Trophoblast cell (in vitro differentiated cells and primary cell): ENCODE data around the gene TECTB.

Source experiments
- DNase-seq, 2 donors: peaks; one replicate each; pipeline ENCODE4 v3.0.0-alpha.2; 2016
- H2AFZ ChIP-seq: 2 replicates; pipeline ENCODE4 v1.6.1; 2013; ENCODE audit warnings: low read length, moderate library complexity, mild to moderate bottlenecking; ENCODE audit not compliant: insufficient read depth, poor library complexity
- H2AK5ac ChIP-seq: 2 replicates; pipeline ENCODE4 v1.6.1; 2013; ENCODE audit warnings: mild to moderate bottlenecking, low read length
- H2BK120ac ChIP-seq: 2 replicates; pipeline ENCODE4 v1.6.1; 2013; ENCODE audit warnings: low read length, mild to moderate bottlenecking, moderate library complexity; ENCODE audit not compliant: insufficient read depth, poor library complexity
- H2BK12ac ChIP-seq: 2 replicates; pipeline ENCODE4 v1.6.1; 2013; ENCODE audit warnings: mild to moderate bottlenecking, low read length, moderate library complexity
- H2BK5ac ChIP-seq: 2 replicates; pipeline ENCODE4 v1.6.1; 2013; ENCODE audit warnings: low read length, low read depth, moderate library complexity, mild to moderate bottlenecking; ENCODE audit not compliant: poor library complexity
- H3K14ac ChIP-seq: 2 replicates; pipeline ENCODE4 v1.6.1; 2013; ENCODE audit warnings: mild to moderate bottlenecking, low read length
- H3K18ac ChIP-seq: 2 replicates; pipeline ENCODE4 v1.6.1; 2013; ENCODE audit warnings: mild to moderate bottlenecking, low read length
- H3K23ac ChIP-seq: 2 replicates; pipeline ENCODE4 v1.6.1; 2013; ENCODE audit warnings: low read length
- H3K27ac ChIP-seq: 2 replicates; pipeline ENCODE4 v1.5.1; 2013; ENCODE audit warnings: low read depth, mild to moderate bottlenecking, inconsistent platforms, low read length, moderate library complexity
- H3K27me3 ChIP-seq: 2 replicates; pipeline ENCODE4 v1.6.1; 2013; ENCODE audit warnings: inconsistent platforms, mild to moderate bottlenecking, low read length, moderate library complexity; ENCODE audit not compliant: insufficient read depth
- H3K36me3 ChIP-seq, 2 experiments: 1 replicate in 1 of 2; 2 replicates in 1 of 2; pipeline ENCODE4 v1.6.1; 2013; ENCODE audit warnings: low read length in 2 of 2, mild to moderate bottlenecking in 2 of 2, moderate library complexity in 1 of 2; ENCODE audit not compliant: insufficient read depth in 2 of 2, control insufficient read depth in 1 of 2
- H3K4ac ChIP-seq: 2 replicates; pipeline ENCODE4 v1.6.1; 2013; ENCODE audit warnings: low read depth, mild to moderate bottlenecking, low read length, moderate library complexity
- H3K4me1 ChIP-seq, 2 experiments: 1 replicate in 1 of 2; 2 replicates in 1 of 2; pipeline ENCODE4 v1.6.1; 2013; ENCODE audit warnings: low read length in 2 of 2, mild to moderate bottlenecking in 2 of 2, moderate library complexity in 1 of 2; ENCODE audit not compliant: insufficient read depth in 2 of 2, control insufficient read depth in 1 of 2
- H3K4me2 ChIP-seq: 2 replicates; pipeline ENCODE4 v1.6.1; 2013; ENCODE audit warnings: inconsistent platforms, mild to moderate bottlenecking, low read length, moderate library complexity
- H3K4me3 ChIP-seq: 2 replicates; pipeline ENCODE4 v1.5.1; 2013; ENCODE audit warnings: mild to moderate bottlenecking, low read depth, low read length, inconsistent platforms
- H3K79me1 ChIP-seq: one replicate; pipeline ENCODE4 v1.6.1; 2013; ENCODE audit warnings: low read length
- H3K79me2 ChIP-seq: 2 replicates; pipeline ENCODE4 v1.6.1; 2013; ENCODE audit warnings: low read length, mild to moderate bottlenecking; ENCODE audit not compliant: control insufficient read depth, insufficient read depth, poor library complexity
- H3K9ac ChIP-seq: 2 replicates; pipeline ENCODE4 v1.6.1; 2013; ENCODE audit warnings: mild to moderate bottlenecking, low read length
- H3K9me3 ChIP-seq: 2 replicates; pipeline ENCODE4 v1.6.1; 2013; ENCODE audit warnings: low read depth, mild to moderate bottlenecking, control low read depth, inconsistent platforms, low read length; ENCODE audit not compliant: insufficient read depth
- H4K12ac ChIP-seq: 2 replicates; pipeline ENCODE4 v1.6.1; 2013; ENCODE audit warnings: low read depth, mild to moderate bottlenecking, low read length, moderate library complexity
- H4K8ac ChIP-seq: 2 replicates; pipeline ENCODE4 v1.6.1; 2013; ENCODE audit warnings: low read depth, mild to moderate bottlenecking, low read length, moderate library complexity
- H4K91ac ChIP-seq: one replicate; pipeline ENCODE4 v1.6.1; 2013; ENCODE audit warnings: low read depth, mild to moderate bottlenecking, low read length, moderate library complexity
- WGBS: extraction: QIAGEN DNeasy Blood & Tissue Kit; methylation state at CpG from one replicate; pipeline ENCODE4 v1.1.7; 2013; ENCODE audit warnings: missing lambda C conversion rate; ENCODE audit not compliant: insufficient read length, insufficient coverage; ENCODE audit errors: extremely low coverage; 5-methylcytosine and 5-hydroxymethylcytosine counted together

TECTB gene

DNA sequence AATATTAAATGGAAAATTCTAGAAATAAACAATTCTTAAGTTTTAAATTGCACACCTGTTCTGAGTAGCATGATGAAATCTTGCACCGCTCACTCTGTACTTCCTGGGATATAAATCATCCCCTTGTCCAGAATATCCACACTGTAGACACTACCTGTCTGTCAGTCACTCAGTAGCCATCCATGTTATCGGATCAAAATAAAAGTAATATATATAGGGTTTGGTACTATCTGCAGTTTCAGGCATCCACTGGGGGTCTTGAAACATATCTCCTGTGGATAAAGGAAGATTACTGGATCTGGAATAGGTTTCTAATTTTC is 6.8 kb downstream of the TECTB start:
- Histone ChIP-seq H2AK5ac (no peak overlapping the region), H3K4me1 (no peaks in the 10 kb centered on the region)
- no CpG with 5 or more reads among the region's 2 CpGs for WGBS

DNA sequence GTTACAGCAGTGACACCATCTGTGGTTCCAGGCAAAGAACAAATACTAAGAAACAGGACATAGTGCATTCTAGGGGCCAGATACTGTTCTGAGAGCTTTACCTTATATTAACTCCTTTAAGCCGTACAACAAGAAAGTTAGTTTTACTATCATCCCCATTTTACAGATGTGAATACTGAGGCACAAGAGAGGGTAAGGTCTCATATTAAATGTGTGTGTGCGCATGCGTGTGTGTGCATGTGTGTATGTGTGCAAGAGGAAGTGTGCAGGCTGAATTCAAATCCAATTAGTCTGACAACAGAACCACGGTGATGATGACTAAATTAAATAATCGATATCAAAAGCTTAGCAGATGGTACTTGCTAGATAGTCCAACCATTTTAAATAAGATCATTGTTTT is 11.0 kb downstream of the TECTB start:
- Histone ChIP-seq H2AFZ (no peak overlapping the region), H3K18ac (no peak overlapping the region), H3K27me3 (no peaks in the 10 kb centered on the region), H2BK120ac (no peak overlapping the region), H3K4ac (no peak overlapping the region), H4K8ac (no peak overlapping the region), H3K79me2 (no peaks in the 10 kb centered on the region), H3K23ac (no peak overlapping the region), H4K12ac (no peak overlapping the region), H3K9ac (no peak overlapping the region), H4K91ac (no peak overlapping the region), H2BK5ac (no peak overlapping the region), H3K9me3 (no peaks in the 10 kb centered on the region), H3K4me3 (no peak overlapping the region), H2BK12ac (no peak overlapping the region), H3K79me1 (no peaks in the 10 kb centered on the region), H3K27ac (no peak overlapping the region), H2AK5ac (no peak overlapping the region), H3K4me2 (no peak overlapping the region), H3K4me1 (peaks cover 8 to 10% of the 10 kb centered on the region in 2 experiments), H3K14ac (no peak overlapping the region), H3K36me3 (no peaks in the 10 kb centered on the region)
- no CpG with 5 or more reads among the region's 5 CpGs for WGBS
- no peak for DNase-seq

More for the DNA sequence above, 6.8 kb downstream of the TECTB start:
- no peak overlapping the region for H3K23ac ChIP-seq
- H2BK5ac ChIP-seq: no peak overlapping the region
- no peak overlapping the region for H3K27ac ChIP-seq
- H3K18ac ChIP-seq: no peak overlapping the region
- H3K14ac ChIP-seq: no peak overlapping the region
- no peak overlapping the region for H3K4me3 ChIP-seq
- no peaks in the 10 kb centered on the region for H3K9me3 ChIP-seq
- no peaks in the 10 kb centered on the region for H3K27me3 ChIP-seq
- no peak overlapping the region for H3K4ac ChIP-seq
- no peaks in the 10 kb centered on the region for H3K36me3 ChIP-seq
- no peaks in the 10 kb centered on the region for H3K79me1 ChIP-seq
- H4K91ac ChIP-seq: no peak overlapping the region
- DNase-seq: no peak
- no peak overlapping the region for H4K12ac ChIP-seq
- no peak overlapping the region for H3K4me2 ChIP-seq
- H4K8ac ChIP-seq: no peak overlapping the region
- H2BK12ac ChIP-seq: no peak overlapping the region
- no peak overlapping the region for H2AFZ ChIP-seq
- H2BK120ac ChIP-seq: no peak overlapping the region
- H3K79me2 ChIP-seq: no peaks in the 10 kb centered on the region
- no peak overlapping the region for H3K9ac ChIP-seq

DNA sequence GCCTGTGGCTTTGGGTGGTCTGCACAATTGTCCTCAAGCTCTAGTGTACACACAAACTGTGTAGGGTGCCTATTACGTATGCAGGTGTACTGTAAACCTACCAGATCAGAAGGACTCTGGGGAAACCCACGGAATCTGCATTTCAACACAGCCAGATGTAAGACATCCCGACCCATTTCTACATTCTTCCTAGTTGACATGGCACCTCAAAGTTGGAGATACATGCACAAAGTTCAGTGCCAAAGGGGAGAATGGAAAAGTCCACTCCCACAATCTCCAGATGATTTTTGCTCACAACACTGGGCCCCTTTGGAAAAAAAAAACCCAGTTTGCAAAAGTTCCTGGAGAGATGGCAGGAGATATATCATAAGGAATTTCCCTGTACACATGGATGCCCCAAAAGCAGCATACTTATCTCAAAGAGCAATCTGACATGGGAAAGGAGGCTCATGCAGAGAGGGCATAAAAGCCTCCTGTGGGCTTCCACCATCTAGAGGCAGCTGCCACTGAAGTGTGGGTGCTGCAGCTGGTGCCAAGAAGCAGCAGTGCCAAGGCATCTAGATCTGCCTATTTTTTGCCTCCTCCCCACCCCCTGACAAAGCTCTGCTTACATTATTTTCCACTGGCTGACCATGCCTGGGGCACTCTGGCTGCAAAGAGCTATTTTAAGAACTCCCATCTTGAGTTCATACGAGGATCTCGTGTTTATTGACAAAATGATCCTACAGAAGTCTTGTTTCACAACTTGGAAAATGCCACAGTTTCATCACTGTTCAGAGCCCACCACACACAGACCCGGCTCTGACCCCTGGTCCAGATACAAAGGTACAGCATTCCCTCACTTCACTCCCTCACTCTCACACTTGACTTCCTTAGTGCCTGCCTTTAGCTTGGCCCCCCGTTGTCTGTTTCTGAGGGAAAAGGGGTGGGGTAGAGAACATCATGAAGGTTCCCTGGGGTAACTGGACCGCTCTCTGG is 12.9 kb downstream of the TECTB start:
- Histone ChIP-seq H2AFZ (no peak overlapping the region), H3K27ac (no peak overlapping the region), H3K14ac (no peak overlapping the region), H4K91ac (no peak overlapping the region), H3K18ac (no peak overlapping the region), H3K27me3 (no peaks in the 10 kb centered on the region), H2BK12ac (no peak overlapping the region), H3K79me2 (no peaks in the 10 kb centered on the region), H3K4me2 (no peak overlapping the region), H3K4ac (no peak overlapping the region), H3K9ac (no peak overlapping the region), H4K12ac (no peak overlapping the region), H2BK120ac (no peak overlapping the region), H3K9me3 (no peaks in the 10 kb centered on the region), H2AK5ac (no peak overlapping the region), H3K23ac (no peak overlapping the region), H3K36me3 (no peaks in the 10 kb centered on the region), H3K4me3 (no peak overlapping the region), H3K4me1 (peaks cover 8 to 10% of the 10 kb centered on the region in 2 experiments), H3K79me1 (no peaks in the 10 kb centered on the region), H2BK5ac (no peak overlapping the region), H4K8ac (no peak overlapping the region)
- peak; percentile 21 to 53 for DNase-seq
- WGBS: no CpG with 5 or more reads among the region's 8 CpGs

DNA sequence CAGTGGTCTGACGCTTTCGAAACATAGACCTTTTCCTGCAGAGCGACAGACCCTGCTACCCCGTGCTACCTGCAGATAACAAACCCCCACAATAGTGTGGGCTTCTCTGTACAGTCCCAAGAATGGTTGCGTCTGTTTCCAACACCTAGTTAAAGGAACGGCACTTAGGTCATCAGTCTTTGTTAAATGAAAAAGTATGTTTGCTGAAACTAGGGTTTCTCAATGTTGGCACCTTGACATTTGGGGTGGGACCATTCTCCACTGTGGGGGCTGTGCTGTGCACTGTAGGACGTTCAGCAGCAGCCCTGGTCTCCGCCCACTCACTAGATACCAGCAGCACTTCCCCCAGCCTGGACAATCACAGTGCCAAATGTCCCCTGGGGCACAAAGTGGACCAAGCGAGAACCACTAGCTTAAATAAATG is 13.7 kb downstream of the TECTB start:
- peaks cover 8 to 10% of the 10 kb centered on the region in 2 experiments for H3K4me1 ChIP-seq
- H3K4me3 ChIP-seq: no peak overlapping the region
- H2BK12ac ChIP-seq: no peak overlapping the region
- no peaks in the 10 kb centered on the region for H3K79me1 ChIP-seq
- H3K14ac ChIP-seq: no peak overlapping the region
- no peaks in the 10 kb centered on the region for H3K36me3 ChIP-seq
- H3K9me3 ChIP-seq: no peaks in the 10 kb centered on the region
- WGBS: no CpG with 5 or more reads among the region's 9 CpGs
- peak in 1 of 2 donors; percentile 54 for DNase-seq
- no peaks in the 10 kb centered on the region for H3K79me2 ChIP-seq
- no peak overlapping the region for H2AK5ac ChIP-seq
- no peaks in the 10 kb centered on the region for H3K27me3 ChIP-seq
- H4K91ac ChIP-seq: no peak overlapping the region
- no peak overlapping the region for H4K8ac ChIP-seq
- no peak overlapping the region for H3K27ac ChIP-seq
- H3K4me2 ChIP-seq: no peak overlapping the region
- H2BK5ac ChIP-seq: no peak overlapping the region
- no peak overlapping the region for H3K18ac ChIP-seq
- no peak overlapping the region for H2AFZ ChIP-seq
- no peak overlapping the region for H2BK120ac ChIP-seq
- H3K9ac ChIP-seq: no peak overlapping the region
- no peak overlapping the region for H3K4ac ChIP-seq
- H4K12ac ChIP-seq: no peak overlapping the region
- H3K23ac ChIP-seq: no peak overlapping the region
